Measurements from ENCODE around the gene LPP. TPM values are rescaled to one million over a fixed set of nuclear protein-coding genes. Genes with fewer than 3 reads are reported as not detected.

Gene LPP
- total and polyA plus RNA-seq, 2 of the 4 experiments (the other 2 are of a cell fraction) = 16.0 to 130 TPM

DNA sequence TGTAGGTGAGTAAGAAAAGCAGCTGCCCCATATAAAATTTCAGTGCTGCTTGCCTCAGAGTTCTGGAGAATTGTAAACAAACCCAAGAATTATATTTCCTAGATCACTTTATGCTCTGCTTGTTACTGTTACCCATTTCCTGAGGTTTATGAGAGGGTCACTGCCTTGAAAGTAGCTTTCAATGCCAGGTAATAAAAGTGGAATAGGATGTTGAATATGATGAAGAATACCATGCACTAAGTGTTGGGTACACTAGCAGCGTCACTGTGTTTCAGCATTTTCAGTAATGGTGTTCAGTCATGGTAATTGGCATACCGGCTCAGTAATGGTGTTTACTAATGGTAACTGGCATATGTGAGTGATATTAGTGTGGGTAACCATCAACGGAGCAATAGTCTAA, 568.0 kb downstream of the LPP start:
- no peak overlapping the region for H3K18ac ChIP-seq (ENCODE audit: low read depth, low read length)
- peaks cover 23% of the 10 kb centered on the region; the same call in 1 of the 2 replicates for H4K20me1 ChIP-seq (ENCODE audit: insufficient read depth, low read length)
- no peak overlapping the region for H3K9ac ChIP-seq (ENCODE audit: low read depth, low read length)
- DNase-seq = peak; percentile 16
- H2BK120ac ChIP-seq (ENCODE audit: low read depth, low read length) = no peak overlapping the region
- peaks cover 41 to 76% of the 10 kb centered on the region in 2 experiments for H3K79me1 ChIP-seq (ENCODE audit: low read depth in 1 of 2, low read length in 2 of 2)
- H3K4me1 ChIP-seq (ENCODE audit: control insufficient read depth, insufficient read depth, low read length) = peaks cover 2% of the 10 kb centered on the region
- intact Hi-C loops (cut with micrococcal nuclease) = no loop called here
- peak; percentile 42 for ATAC-seq (ENCODE audit: low read depth)
- no peak overlapping the region for H2AK5ac ChIP-seq (ENCODE audit: low read depth, low read length)
- WGBS, 2 experiments (ENCODE audit: extremely low coverage in 2 of 2, insufficient read length in 1 of 2) = 100% methylated on average over 1 of the region's 3 CpGs; no CpG with 5 or more reads in 1 of the 2 experiments
- no TSS peak for BruUV-seq (replicated peaks)
- peaks cover 19% of the 10 kb centered on the region for H3K9me1 ChIP-seq (ENCODE audit: insufficient read depth, low read length)
- H2BK5ac ChIP-seq (ENCODE audit: low read depth, low read length, poor library complexity, severe bottlenecking) = no peak overlapping the region
- no peak overlapping the region for H2BK20ac ChIP-seq (ENCODE audit: low read depth, low read length)
- in situ Hi-C loops (cut with MboI; ENCODE audit: low sequenced_read_pairs) = no loop called here
- no peaks in the 10 kb centered on the region for H3K27me3 ChIP-seq (ENCODE audit: control insufficient read depth, insufficient read depth, low read length)
- no peak overlapping the region for H4K91ac ChIP-seq (ENCODE audit: insufficient read depth, low read depth, low read length)
- no peaks in the 10 kb centered on the region for H3K9me3 ChIP-seq (ENCODE audit: control insufficient read depth, insufficient read depth, low read length)
- H2BK15ac ChIP-seq (ENCODE audit: low read depth, low read length) = no peak overlapping the region
- no peak overlapping the region for H4K8ac ChIP-seq (ENCODE audit: low read depth in 2 of 2, low read length in 2 of 2)
- no peak overlapping the region for H3K23ac ChIP-seq (ENCODE audit: low read depth, low read length)
- no peak overlapping the region for H2AFZ ChIP-seq (replicated peaks; ENCODE audit: low read length, poor library complexity)
- TF ChIP-seq, protein P1, sequence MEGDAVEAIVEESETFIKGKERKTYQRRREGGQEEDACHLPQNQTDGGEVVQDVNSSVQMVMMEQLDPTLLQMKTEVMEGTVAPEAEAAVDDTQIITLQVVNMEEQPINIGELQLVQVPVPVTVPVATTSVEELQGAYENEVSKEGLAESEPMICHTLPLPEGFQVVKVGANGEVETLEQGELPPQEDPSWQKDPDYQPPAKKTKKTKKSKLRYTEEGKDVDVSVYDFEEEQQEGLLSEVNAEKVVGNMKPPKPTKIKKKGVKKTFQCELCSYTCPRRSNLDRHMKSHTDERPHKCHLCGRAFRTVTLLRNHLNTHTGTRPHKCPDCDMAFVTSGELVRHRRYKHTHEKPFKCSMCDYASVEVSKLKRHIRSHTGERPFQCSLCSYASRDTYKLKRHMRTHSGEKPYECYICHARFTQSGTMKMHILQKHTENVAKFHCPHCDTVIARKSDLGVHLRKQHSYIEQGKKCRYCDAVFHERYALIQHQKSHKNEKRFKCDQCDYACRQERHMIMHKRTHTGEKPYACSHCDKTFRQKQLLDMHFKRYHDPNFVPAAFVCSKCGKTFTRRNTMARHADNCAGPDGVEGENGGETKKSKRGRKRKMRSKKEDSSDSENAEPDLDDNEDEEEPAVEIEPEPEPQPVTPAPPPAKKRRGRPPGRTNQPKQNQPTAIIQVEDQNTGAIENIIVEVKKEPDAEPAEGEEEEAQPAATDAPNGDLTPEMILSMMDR (conservative IDR thresholded peaks at IDR 0.05; ENCODE audit: low read depth, low read length) = no peak
- TF ChIP-seq, protein P2, sequence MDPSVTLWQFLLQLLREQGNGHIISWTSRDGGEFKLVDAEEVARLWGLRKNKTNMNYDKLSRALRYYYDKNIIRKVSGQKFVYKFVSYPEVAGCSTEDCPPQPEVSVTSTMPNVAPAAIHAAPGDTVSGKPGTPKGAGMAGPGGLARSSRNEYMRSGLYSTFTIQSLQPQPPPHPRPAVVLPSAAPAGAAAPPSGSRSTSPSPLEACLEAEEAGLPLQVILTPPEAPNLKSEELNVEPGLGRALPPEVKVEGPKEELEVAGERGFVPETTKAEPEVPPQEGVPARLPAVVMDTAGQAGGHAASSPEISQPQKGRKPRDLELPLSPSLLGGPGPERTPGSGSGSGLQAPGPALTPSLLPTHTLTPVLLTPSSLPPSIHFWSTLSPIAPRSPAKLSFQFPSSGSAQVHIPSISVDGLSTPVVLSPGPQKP (IDR thresholded peaks at IDR 0.05; ENCODE audit: borderline replicate concordance, low read depth, low read length) = no peak
- TF ChIP-seq CEBPB (IDR thresholded peaks at IDR 0.05; ENCODE audit: low read depth, low read length) (no peak), MXI1 (IDR thresholded peaks at IDR 0.05; ENCODE audit: borderline replicate concordance, low read depth, low read length) (no peak), SMC3 (IDR thresholded peaks at IDR 0.05; ENCODE audit: low read depth, low read length) (no peak), CHD1 (IDR thresholded peaks at IDR 0.05; ENCODE audit: low read depth, low read length) (no peak), RFX5 (IDR thresholded peaks at IDR 0.05; ENCODE audit: low read depth, low read length) (no peak), RAD21 (IDR thresholded peaks at IDR 0.05; ENCODE audit: low read length) (no peak), MAFK (IDR thresholded peaks at IDR 0.05; ENCODE audit: low read depth, low read length) (no peak), POLR2A (IDR thresholded peaks at IDR 0.05; ENCODE audit: low read depth, low read length) (no peak)
- TF ChIP-seq, protein P3, sequence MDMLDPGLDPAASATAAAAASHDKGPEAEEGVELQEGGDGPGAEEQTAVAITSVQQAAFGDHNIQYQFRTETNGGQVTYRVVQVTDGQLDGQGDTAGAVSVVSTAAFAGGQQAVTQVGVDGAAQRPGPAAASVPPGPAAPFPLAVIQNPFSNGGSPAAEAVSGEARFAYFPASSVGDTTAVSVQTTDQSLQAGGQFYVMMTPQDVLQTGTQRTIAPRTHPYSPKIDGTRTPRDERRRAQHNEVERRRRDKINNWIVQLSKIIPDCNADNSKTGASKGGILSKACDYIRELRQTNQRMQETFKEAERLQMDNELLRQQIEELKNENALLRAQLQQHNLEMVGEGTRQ (IDR thresholded peaks at IDR 0.05; ENCODE audit: low read depth, low read length) = no peak
- no peak overlapping the region for H3K4me3 ChIP-seq (ENCODE audit: insufficient read depth, low read depth, low read length)
- dilution Hi-C loops (cut with HindIII; ENCODE audit: low sequenced_read_pairs, unreplicated experiment) = no loop called here
- H3K4ac ChIP-seq (ENCODE audit: low read depth, low read length) = no peak overlapping the region
- no peak overlapping the region for H3K14ac ChIP-seq (replicated peaks; ENCODE audit: low read depth, low read length)
- ChIA-PET POLR2A (ENCODE audit: unreplicated experiment) (no interaction called here), CTCF (no interaction called here)
- no peaks in the 10 kb centered on the region for H3K36me3 ChIP-seq (ENCODE audit: control insufficient read depth, insufficient read depth, low read length)
- H3K4me2 ChIP-seq (ENCODE audit: low read depth, low read length) = no peak overlapping the region
- no peak overlapping the region for H4K5ac ChIP-seq (ENCODE audit: low read depth, low read length)
- H3K27ac ChIP-seq (ENCODE audit: insufficient read depth, low read length) = no peak overlapping the region
- no peak overlapping the region for H2AK9ac ChIP-seq (replicated peaks; ENCODE audit: low read depth, low read length, poor library complexity)
- no peak overlapping the region for H3K56ac ChIP-seq (ENCODE audit: extremely low read depth, insufficient read depth, low read length)
